HL-60 (cell line): Measurements from ENCODE around the gene PDE11A.

Experiments
- CTCF ChIP-seq: IDR thresholded peaks from one replicate; pipeline ENCODE4 v1.5.1; 2011; ENCODE audit warnings: low read length, control low read depth, inconsistent platforms; ENCODE audit not compliant: insufficient read depth
- POLR2AphosphoS5 ChIP-seq: IDR thresholded peaks from 2 replicates; pipeline ENCODE4 v1.6.1; 2012; ENCODE audit warnings: low read depth
- REST ChIP-seq: IDR thresholded peaks from 2 replicates; pipeline ENCODE4 v1.6.1; 2012; ENCODE audit warnings: low read depth; ENCODE audit not compliant: insufficient replicate concordance
- SPI1 ChIP-seq: IDR thresholded peaks from 2 replicates; pipeline ENCODE4 v1.6.1; 2012; ENCODE audit warnings: low read depth, mild to moderate bottlenecking, borderline replicate concordance

GRCh38 chr2:178068823-178069454, 3.6 kb downstream of the PDE11A start:
- no peak for TF ChIP-seq CTCF
- no peak for TF ChIP-seq POLR2AphosphoS5
- TF ChIP-seq SPI1: no peak
- no peak for TF ChIP-seq REST
